CD4-positive, alpha-beta memory T cell (primary cell): ENCODE data around the gene SLITRK5. TPM values are rescaled to one million over a fixed set of nuclear protein-coding genes. Genes with fewer than 3 reads are reported as not detected.

Experiments
- CTCF ChIA-PET: fragments of 350-600 bp; sonication (Branson Sonifier 250); formaldehyde crosslinking; loops from one replicate; lab custom pipeline; 2021; ENCODE audit warnings: inconsistent platforms; ENCODE audit not compliant: partially characterized antibody; lab: Charles Lee
- POLR2A ChIA-PET: fragments of 350-600 bp; sonication (Branson Sonifier 250); formaldehyde crosslinking; loops from one replicate; lab custom pipeline; 2021; ENCODE audit not compliant: partially characterized antibody; lab: Charles Lee
- DNase-seq, 5 donors: peaks; one replicate each; pipeline versions ENCODE4 v3.0.0 to v3.0.0-alpha.2; 2020 to 2022; ENCODE audit warnings: mixed read lengths in 1 of 5
- H3K27ac ChIP-seq: one replicate; pipeline ENCODE4 v1.7.0; 2013; ENCODE audit warnings: low read depth, low read length
- H3K27me3 ChIP-seq: 2 replicates; pipeline ENCODE4 v1.7.0; 2013; ENCODE audit warnings: mild to moderate bottlenecking, low read length, moderate library complexity; ENCODE audit not compliant: insufficient read depth
- H3K36me3 ChIP-seq: 2 replicates; pipeline ENCODE4 v1.7.0; 2013; ENCODE audit warnings: mild to moderate bottlenecking, low read length, moderate library complexity; ENCODE audit not compliant: insufficient read depth
- H3K4me1 ChIP-seq: 2 replicates; pipeline ENCODE4 v1.7.0; 2013; ENCODE audit warnings: mild to moderate bottlenecking, low read length, moderate library complexity; ENCODE audit not compliant: insufficient read depth
- H3K4me3 ChIP-seq, 2 donors: one replicate each; pipeline ENCODE4 v1.7.0; 2013; ENCODE audit warnings: low read length in 2 of 2, mild to moderate bottlenecking in 1 of 2
- H3K9me3 ChIP-seq, 2 donors: one replicate each; pipeline ENCODE4 v1.7.0; 2013; ENCODE audit warnings: low read length in 2 of 2, control low read depth in 1 of 2; ENCODE audit not compliant: control insufficient read depth in 1 of 2
- H3K27ac Mint-ChIP-seq, 7 donors: one replicate each; pipeline ENCODE4 v1.8.0; 2020 to 2021; ENCODE audit warnings: mixed read lengths in 7 of 7, mild to moderate bottlenecking in 6 of 7, inconsistent platforms in 3 of 7, moderate library complexity in 3 of 7
- H3K27me3 Mint-ChIP-seq, 2 donors: one replicate each; pipeline ENCODE4 v1.8.0; 2020 to 2021; ENCODE audit warnings: mixed read lengths in 2 of 2
- H3K36me3 Mint-ChIP-seq, 2 donors: one replicate each; pipeline ENCODE4 v1.8.0; 2020 to 2021; ENCODE audit warnings: mixed read lengths in 2 of 2, inconsistent platforms in 1 of 2, mild to moderate bottlenecking in 1 of 2
- H3K4me1 Mint-ChIP-seq, 4 donors: one replicate each; pipeline ENCODE4 v1.8.0; 2020 to 2021; ENCODE audit warnings: mixed read lengths in 4 of 4, mild to moderate bottlenecking in 1 of 4
- H3K4me3 Mint-ChIP-seq, 8 donors: one replicate each; pipeline ENCODE4 v1.8.0; 2020 to 2021; ENCODE audit warnings: mixed read lengths in 8 of 8, mild to moderate bottlenecking in 7 of 8, moderate library complexity in 6 of 8, inconsistent platforms in 3 of 8
- H3K9me3 Mint-ChIP-seq, 8 donors: one replicate each; pipeline ENCODE4 v1.8.0; 2020 to 2021; ENCODE audit warnings: mixed read lengths in 8 of 8, mild to moderate bottlenecking in 5 of 8, inconsistent platforms in 3 of 8, moderate library complexity in 1 of 8
- intact Hi-C: fragments of 100-400 bp; cut with micrococcal nuclease; formaldehyde crosslinking; loops from one replicate; pipeline ENCODE4 v1.15.1; 2023
- polyA plus RNA-seq, 2 donors: library from polyadenylated mRNA; unstranded; fragments of 300-500 nt; fragmentation: Illumina TruSeq; gene quantifications; one replicate each; pipeline ENCODE4 v1.2.3, GENCODE V29; 2021
- total RNA-seq, 2 experiments: library from RNA; stranded (reverse); gene quantifications; one replicate each; pipeline ENCODE4 v1.2.3, GENCODE V29; 2021

Gene SLITRK5
- total RNA-seq = under 1 TPM; 0.38 to 0.44 TPM
- polyA plus RNA-seq = under 1 TPM in 1 of 2 donors, not detected in 1; 0.02 TPM

- no peak within 1 kb of the TSS for H3K27ac ChIP-seq
- no peaks in the 10 kb centered on the region for H3K4me1 ChIP-seq
- H3K4me3 ChIP-seq = no peak within 1 kb of the TSS
- ChIA-PET CTCF (interaction anchor here (1.0 kb wide), 1 partner anchor 798 kb away, joined by 3 read pairs; no protein-coding TSS in a partner anchor), POLR2A (interaction anchor here (0.7 kb wide), 1 partner anchor 1089 kb away, joined by 3 read pairs; no protein-coding TSS in a partner anchor)
- Mint-ChIP-seq H3K4me1 (peaks cover 3 to 30% (median 21%) of the 10 kb centered on the region in 4 donors), H3K36me3 (peaks cover 0 to 1% of the 10 kb centered on the region in 2 donors), H3K9me3 (peaks cover 0 to 35% (median 6%) of the 10 kb centered on the region in 8 donors), H3K27me3 (peaks cover 26 to 36% of the 10 kb centered on the region in 2 donors), H3K27ac (peak within 1 kb of the TSS in 1 of 7 donors; percentile 50), H3K4me3 (peak within 1 kb of the TSS; percentile 61 to 90 (median 76))
- no peaks in the 10 kb centered on the region for H3K9me3 ChIP-seq
- intact Hi-C loops = no loop called here
- H3K36me3 ChIP-seq = no peaks in the 10 kb centered on the region
- peaks cover 3% of the 10 kb centered on the region for H3K27me3 ChIP-seq
- peak in 4 of 5 donors; percentile 24 to 52 (median 36) for DNase-seq
Measured at GRCh38 chr13:87671031-87671752, at the start of gene SLITRK5. TSS of gene SLITRK5 (plus strand) at chr13:87671371. CDS start at chr13:87675389, 4,018 bp downstream.

- Mint-ChIP-seq H3K4me3 (no peak overlapping the region), H3K27me3 (no peaks in the 10 kb centered on the region), H3K9me3 (peaks cover 0 to 5% (median 2%) of the 10 kb centered on the region in 8 donors), H3K4me1 (no peaks in the 10 kb centered on the region), H3K36me3 (no peaks in the 10 kb centered on the region), H3K27ac (no peak overlapping the region)
- H3K4me3 ChIP-seq = no peak overlapping the region
- H3K9me3 ChIP-seq = no peaks in the 10 kb centered on the region
- no peaks in the 10 kb centered on the region for H3K27me3 ChIP-seq
- no peak overlapping the region for H3K27ac ChIP-seq
- ChIA-PET CTCF (no interaction called here), POLR2A (no interaction called here)
- no peak for DNase-seq
- intact Hi-C loops = no loop called here
- H3K4me1 ChIP-seq = no peaks in the 10 kb centered on the region
- H3K36me3 ChIP-seq = no peaks in the 10 kb centered on the region
Measured at GRCh38 chr13:87622971-87623370, 48.2 kb upstream of the SLITRK5 start.

GRCh38 chr13:87656306-87656705 lies 14.9 kb upstream of the SLITRK5 start:
- POLR2A ChIA-PET = no interaction called here
- intact Hi-C loops = no loop called here
- Histone ChIP-seq H3K36me3 (no peaks in the 10 kb centered on the region), H3K4me3 (no peak overlapping the region), H3K27ac (no peak overlapping the region), H3K4me1 (no peaks in the 10 kb centered on the region), H3K9me3 (no peaks in the 10 kb centered on the region), H3K27me3 (no peaks in the 10 kb centered on the region)
- no peaks in the 10 kb centered on the region for H3K36me3 Mint-ChIP-seq
- CTCF ChIA-PET = no interaction called here
- no peaks in the 10 kb centered on the region for H3K4me1 Mint-ChIP-seq
- peaks cover 0 to 3% (median 0%) of the 10 kb centered on the region in 8 donors for H3K9me3 Mint-ChIP-seq
- no peak overlapping the region for H3K27ac Mint-ChIP-seq
- no peak for DNase-seq
- no peak overlapping the region for H3K4me3 Mint-ChIP-seq
- H3K27me3 Mint-ChIP-seq = no peaks in the 10 kb centered on the region

- no peaks in the 10 kb centered on the region for H3K36me3 Mint-ChIP-seq
- H3K9me3 Mint-ChIP-seq = peaks cover 0 to 7% (median 0%) of the 10 kb centered on the region in 8 donors
- no peak overlapping the region for H3K4me3 Mint-ChIP-seq
- POLR2A ChIA-PET = no interaction called here
- Histone ChIP-seq H3K27me3 (no peaks in the 10 kb centered on the region), H3K27ac (no peak overlapping the region), H3K36me3 (no peaks in the 10 kb centered on the region), H3K4me3 (no peak overlapping the region), H3K9me3 (no peaks in the 10 kb centered on the region), H3K4me1 (no peaks in the 10 kb centered on the region)
- CTCF ChIA-PET = no interaction called here
- H3K27ac Mint-ChIP-seq = no peak overlapping the region
- H3K4me1 Mint-ChIP-seq = no peaks in the 10 kb centered on the region
- intact Hi-C loops = no loop called here
- DNase-seq = no peak
- no peaks in the 10 kb centered on the region for H3K27me3 Mint-ChIP-seq
Measured at GRCh38 chr13:87661471-87661870, 9.7 kb upstream of the SLITRK5 start.

GRCh38 chr13:87666831-87667230 lies 4.3 kb upstream of the SLITRK5 start:
- no peaks in the 10 kb centered on the region for H3K36me3 ChIP-seq
- Mint-ChIP-seq H3K27me3 (peaks cover 8 to 10% of the 10 kb centered on the region in 2 donors), H3K4me1 (peaks cover 1 to 13% (median 8%) of the 10 kb centered on the region in 4 donors), H3K9me3 (peaks cover 0 to 18% (median 0%) of the 10 kb centered on the region in 8 donors), H3K4me3 (no peak overlapping the region), H3K36me3 (no peaks in the 10 kb centered on the region), H3K27ac (no peak overlapping the region)
- no peaks in the 10 kb centered on the region for H3K9me3 ChIP-seq
- ChIA-PET POLR2A (no interaction called here), CTCF (no interaction called here)
- DNase-seq = no peak
- no peaks in the 10 kb centered on the region for H3K27me3 ChIP-seq
- no peaks in the 10 kb centered on the region for H3K4me1 ChIP-seq
- no peak overlapping the region for H3K4me3 ChIP-seq
- no peak overlapping the region for H3K27ac ChIP-seq
- intact Hi-C loops = no loop called here

- no peak for DNase-seq
- Mint-ChIP-seq H3K9me3 (peaks cover 0 to 20% (median 2%) of the 10 kb centered on the region in 8 donors), H3K27me3 (peaks cover 10 to 12% of the 10 kb centered on the region in 2 donors), H3K27ac (no peak overlapping the region), H3K4me1 (peaks cover 3 to 13% (median 11%) of the 10 kb centered on the region in 4 donors), H3K36me3 (no peaks in the 10 kb centered on the region), H3K4me3 (no peak overlapping the region)
- no peaks in the 10 kb centered on the region for H3K9me3 ChIP-seq
- intact Hi-C loops = no loop called here
- no peak overlapping the region for H3K4me3 ChIP-seq
- no peaks in the 10 kb centered on the region for H3K36me3 ChIP-seq
- ChIA-PET POLR2A (no interaction called here), CTCF (no interaction called here)
- no peaks in the 10 kb centered on the region for H3K4me1 ChIP-seq
- no peak overlapping the region for H3K27ac ChIP-seq
- no peaks in the 10 kb centered on the region for H3K27me3 ChIP-seq
Measured at GRCh38 chr13:87667686-87668085, 3.5 kb upstream of the SLITRK5 start.

GRCh38 chr13:87669379-87669978 lies 1.7 kb upstream of the SLITRK5 start:
- H3K9me3 Mint-ChIP-seq = peaks cover 0 to 30% (median 6%) of the 10 kb centered on the region in 8 donors
- H3K36me3 Mint-ChIP-seq = peaks cover 0 to 1% of the 10 kb centered on the region in 2 donors
- intact Hi-C loops = no loop called here

More at GRCh38 chr13:87669379-87669978, 1.7 kb upstream of the SLITRK5 start:
- CTCF ChIA-PET = no interaction called here
- POLR2A ChIA-PET = no interaction called here
- Mint-ChIP-seq H3K27me3 (peaks cover 22 to 24% of the 10 kb centered on the region in 2 donors), H3K4me3 (no peak overlapping the region), H3K4me1 (peaks cover 3 to 29% (median 21%) of the 10 kb centered on the region in 4 donors), H3K27ac (no peak overlapping the region)
- no peak overlapping the region for H3K27ac ChIP-seq
- H3K4me1 ChIP-seq = no peaks in the 10 kb centered on the region
- H3K27me3 ChIP-seq = peaks cover 3% of the 10 kb centered on the region
- H3K36me3 ChIP-seq = no peaks in the 10 kb centered on the region
- no peaks in the 10 kb centered on the region for H3K9me3 ChIP-seq
- no peak for DNase-seq
- no peak overlapping the region for H3K4me3 ChIP-seq
